ENCODE results near the gene GAB2. TPM values are rescaled to one million over a fixed set of nuclear protein-coding genes. Genes with fewer than 3 reads are reported as not detected.

The GAB2 gene
- total RNA-seq, 4 donors from 2014 or later = 8.1 to 18.1 (median 13.4) TPM

GRCh38 chr11:78449866-78450265 lies 32.2 kb upstream of the GAB2 start:
- H3K27ac ChIP-seq = no peak overlapping the region
- no peak for TF ChIP-seq POLR2A (IDR thresholded peaks at IDR 0.05)
- no peak for TF ChIP-seq CTCF (IDR thresholded peaks at IDR 0.05)
- no peaks in the 10 kb centered on the region for H3K9me3 ChIP-seq
- H3K4me1 ChIP-seq = no peaks in the 10 kb centered on the region
- DNase-seq = no peak
- no peaks in the 10 kb centered on the region for H3K36me3 ChIP-seq
- intact Hi-C loops (cut with DNase I) = no loop called here
- 96% methylated on average over 4 of the region's 4 CpGs for WGBS, 2 donors
- no peak overlapping the region for H3K4me3 ChIP-seq (replicated peaks in 1 of 3)
- no peaks in the 10 kb centered on the region for H3K27me3 ChIP-seq

- H3K9me3 ChIP-seq = no peaks in the 10 kb centered on the region
- no peak for DNase-seq
- intact Hi-C loops (cut with DNase I) = no loop called here
- H3K36me3 ChIP-seq = no peaks in the 10 kb centered on the region
- H3K27ac ChIP-seq = no peak overlapping the region
- TF ChIP-seq CTCF (IDR thresholded peaks at IDR 0.05) = no peak
- TF ChIP-seq POLR2A (IDR thresholded peaks at IDR 0.05) = no peak
- no peaks in the 10 kb centered on the region for H3K27me3 ChIP-seq
- no peak overlapping the region for H3K4me3 ChIP-seq (replicated peaks in 1 of 3)
- no peaks in the 10 kb centered on the region for H3K4me1 ChIP-seq
Observed at GRCh38 chr11:78446210-78446609, 28.6 kb upstream of the GAB2 start.

- intact Hi-C loops (cut with DNase I) = no loop called here
- Histone ChIP-seq H3K27ac (no peak overlapping the region), H3K27me3 (no peaks in the 10 kb centered on the region), H3K4me1 (no peaks in the 10 kb centered on the region), H3K4me3 (replicated peaks in 1 of 3) (no peak overlapping the region), H3K9me3 (no peaks in the 10 kb centered on the region), H3K36me3 (no peaks in the 10 kb centered on the region)
- TF ChIP-seq CTCF (IDR thresholded peaks at IDR 0.05) (no peak), POLR2A (IDR thresholded peaks at IDR 0.05) (no peak)
- 90 to 91% methylated on average over 1 of the region's 1 CpG for WGBS, 2 donors
- no peak for DNase-seq
Observed at GRCh38 chr11:78444726-78445125, 27.1 kb upstream of the GAB2 start.

GRCh38 chr11:78441956-78442355 lies 24.3 kb upstream of the GAB2 start:
- no peaks in the 10 kb centered on the region for H3K36me3 ChIP-seq
- H3K9me3 ChIP-seq = no peaks in the 10 kb centered on the region
- no peak for DNase-seq
- no peak overlapping the region for H3K4me3 ChIP-seq (replicated peaks in 1 of 3)
- intact Hi-C loops (cut with DNase I) = no loop called here
- H3K4me1 ChIP-seq = no peaks in the 10 kb centered on the region
- WGBS, 2 donors = 84 to 86% methylated on average over 4 of the region's 4 CpGs
- no peaks in the 10 kb centered on the region for H3K27me3 ChIP-seq
- no peak overlapping the region for H3K27ac ChIP-seq
- TF ChIP-seq CTCF (IDR thresholded peaks at IDR 0.05) (no peak), POLR2A (IDR thresholded peaks at IDR 0.05) (no peak)

GRCh38 chr11:78438298-78438975 lies 20.8 kb upstream of the GAB2 start:
- 72 to 76% methylated on average over 5 of the region's 5 CpGs for WGBS, 2 donors
- Histone ChIP-seq H3K27ac (no peak overlapping the region), H3K4me3 (replicated peaks in 1 of 3) (no peak overlapping the region), H3K36me3 (no peaks in the 10 kb centered on the region), H3K27me3 (no peaks in the 10 kb centered on the region), H3K4me1 (no peaks in the 10 kb centered on the region), H3K9me3 (no peaks in the 10 kb centered on the region)
- intact Hi-C loops (cut with DNase I) = no loop called here
- no peak for DNase-seq
- no peak for TF ChIP-seq POLR2A (IDR thresholded peaks at IDR 0.05)
- TF ChIP-seq CTCF (IDR thresholded peaks at IDR 0.05) = no peak

Data from thyroid gland (tissue), 4 donors.